NCI-H524 (cell line): ENCODE data around the gene SPAG16.
"Not testable (repeated sequence)": the region's sequence is repeated elsewhere in the genome, so short reads cannot be mapped to it uniquely, and the experiment has no call there.

Experiments
- DNase-seq, 2 experiments: peaks; one replicate each; lab custom pipeline; 2025; lab: John Stamatoyannopoulos, UW

Gene SPAG16

GRCh38 chr2:213545481-213545880, 261.2 kb downstream of the SPAG16 start:
- no peak for DNase-seq

- peak in 1 of 2 experiments; percentile 30 for DNase-seq
Observed at GRCh38 chr2:213545964-213546475, 261.8 kb downstream of the SPAG16 start.

GRCh38 chr2:213551526-213551925, 267.3 kb downstream of the SPAG16 start:
- DNase-seq = no peak

- DNase-seq = no peak
Observed at GRCh38 chr2:213559053-213559452, 274.8 kb downstream of the SPAG16 start.

- no peak for DNase-seq
Observed at GRCh38 chr2:213561759-213562158, 277.5 kb downstream of the SPAG16 start.

GRCh38 chr2:213562539-213563180, 278.4 kb downstream of the SPAG16 start:
- DNase-seq = no peak

- DNase-seq = no peak
Observed at GRCh38 chr2:213566846-213567245, 282.6 kb downstream of the SPAG16 start.

- DNase-seq = peak; percentile 13 to 43
Observed at GRCh38 chr2:213609570-213610170, 325.4 kb downstream of the SPAG16 start.

- no peak for DNase-seq
Observed at GRCh38 chr2:213627054-213627710, 342.9 kb downstream of the SPAG16 start.

GRCh38 chr2:213627835-213628460, 343.7 kb downstream of the SPAG16 start:
- DNase-seq = no peak

GRCh38 chr2:213640738-213641425, 356.6 kb downstream of the SPAG16 start:
- no peak for DNase-seq

GRCh38 chr2:213644926-213645325, 360.7 kb downstream of the SPAG16 start:
- DNase-seq = no peak

GRCh38 chr2:213649176-213649575, 364.9 kb downstream of the SPAG16 start:
- DNase-seq = no peak

GRCh38 chr2:213664817-213665216, 380.6 kb downstream of the SPAG16 start:
- no peak for DNase-seq

- no peak for DNase-seq
Observed at GRCh38 chr2:213669657-213670056, 385.4 kb downstream of the SPAG16 start.

GRCh38 chr2:213678437-213679218, 394.4 kb downstream of the SPAG16 start:
- no peak for DNase-seq

GRCh38 chr2:213679894-213680293, 395.6 kb downstream of the SPAG16 start:
- no peak for DNase-seq

- no peak for DNase-seq
Observed at GRCh38 chr2:213682276-213682675, 398.0 kb downstream of the SPAG16 start.

GRCh38 chr2:213688133-213688532, 403.9 kb downstream of the SPAG16 start:
- DNase-seq = no peak

GRCh38 chr2:213688825-213689224, 404.6 kb downstream of the SPAG16 start:
- not testable (repeated sequence) for DNase-seq

GRCh38 chr2:213689585-213689984, 405.3 kb downstream of the SPAG16 start:
- DNase-seq = no peak
